GM19395 (cell line): ENCODE measurements around the gene NECTIN1.

ENCODE experiments used
- ATAC-seq: cut with Tn5 transposase; IDR thresholded peaks from one replicate; pipeline ENCODE4 v1.9.1; 2021; ENCODE audit warnings: mild to moderate bottlenecking, moderate library complexity; ENCODE audit not compliant: unreplicated experiment

NECTIN1 gene

GRCh38 chr11:119756169-119756865 lies 27.3 kb upstream of the NECTIN1 start:
- ATAC-seq, result no peak

GRCh38 chr11:119755356-119756071 lies 26.5 kb upstream of the NECTIN1 start:
- ATAC-seq, result no peak

GRCh38 chr11:119754656-119755355 lies 25.8 kb upstream of the NECTIN1 start:
- ATAC-seq, result no peak

- ATAC-seq, result no peak
Measured at GRCh38 chr11:119754199-119754598, 25.2 kb upstream of the NECTIN1 start.

GRCh38 chr11:119752946-119753345 lies 23.9 kb upstream of the NECTIN1 start:
- no peak for ATAC-seq

- ATAC-seq, result no peak
Measured at GRCh38 chr11:119752345-119752871, 23.4 kb upstream of the NECTIN1 start.

GRCh38 chr11:119750056-119750455 lies 21.1 kb upstream of the NECTIN1 start:
- no peak for ATAC-seq

- ATAC-seq, result no peak
Measured at GRCh38 chr11:119749006-119749565, 20.1 kb upstream of the NECTIN1 start.

- ATAC-seq, result no peak
Measured at GRCh38 chr11:119747868-119748660, 19.1 kb upstream of the NECTIN1 start.

GRCh38 chr11:119745776-119746535 lies 17.0 kb upstream of the NECTIN1 start:
- ATAC-seq, result no peak

- ATAC-seq, result no peak
Measured at GRCh38 chr11:119745112-119745511, 16.1 kb upstream of the NECTIN1 start.

GRCh38 chr11:119744577-119744976 lies 15.6 kb upstream of the NECTIN1 start:
- no peak for ATAC-seq

GRCh38 chr11:119743006-119743405 lies 14.0 kb upstream of the NECTIN1 start:
- ATAC-seq, result no peak

GRCh38 chr11:119742263-119742861 lies 13.4 kb upstream of the NECTIN1 start:
- no peak for ATAC-seq

- no peak for ATAC-seq
Measured at GRCh38 chr11:119741369-119742262, 12.6 kb upstream of the NECTIN1 start.

GRCh38 chr11:119739975-119740374 lies 11.0 kb upstream of the NECTIN1 start:
- no peak for ATAC-seq

GRCh38 chr11:119739021-119739703 lies 10.2 kb upstream of the NECTIN1 start:
- no peak for ATAC-seq

- no peak for ATAC-seq
Measured at GRCh38 chr11:119738059-119738439, 9.0 kb upstream of the NECTIN1 start.
